K562 (cell line): ENCODE data around the gene PRICKLE4. TPM values are rescaled to one million over a fixed set of nuclear protein-coding genes. Genes with fewer than 3 reads are reported as not detected.

Experiments
- DMBX1 ChIP-seq: fragments of 250-450 bp; sonication (Bioruptor Pico); IDR thresholded peaks from 2 replicates; pipeline ENCODE4 v1.8.0; 2022; ENCODE audit warnings: inconsistent platforms, mild to moderate bottlenecking, moderate library complexity, borderline replicate concordance
- ESRRB ChIP-seq: fragments of 250-450 bp; sonication (Bioruptor Pico); IDR thresholded peaks from 2 replicates; pipeline ENCODE4 v1.5.0; 2020; ENCODE audit warnings: mild to moderate bottlenecking, moderate library complexity, borderline replicate concordance
- GATAD2A ChIP-seq: fragments of 450-650 bp; IDR thresholded peaks from 2 replicates; pipeline ENCODE4 v1.6.1; 2017
- GATAD2B ChIP-seq: fragments of 450-650 bp; IDR thresholded peaks from 2 replicates; pipeline ENCODE4 v1.6.1; 2017; ENCODE audit warnings: mild to moderate bottlenecking, borderline replicate concordance
- MAFF ChIP-seq: IDR thresholded peaks from 2 replicates; pipeline ENCODE4 v1.6.1; 2012; ENCODE audit warnings: low read length, improper control_type of control experiment
- NFIX ChIP-seq: fragments of 250-450 bp; sonication (Bioruptor Pico); IDR thresholded peaks from 2 replicates; pipeline ENCODE4 v1.4.0; 2020; ENCODE audit warnings: low read depth, mild to moderate bottlenecking, moderate library complexity
- POLR2AphosphoS5 ChIP-seq: IDR thresholded peaks from 2 replicates; pipeline ENCODE4 v1.6.1; 2011; ENCODE audit warnings: mild to moderate bottlenecking, low read depth, low read length, moderate library complexity; ENCODE audit not compliant: control insufficient read depth, insufficient read depth
- POLR2G ChIP-seq: fragments of 200-400 bp; formaldehyde crosslinking; IDR thresholded peaks from 2 replicates; pipeline ENCODE4 v1.6.1; 2017; ENCODE audit warnings: low read depth, mild to moderate bottlenecking, antibody characterized with exemption, low read length, moderate library complexity
- PPARD ChIP-seq: fragments of 250-450 bp; sonication (Bioruptor Pico); IDR thresholded peaks from 2 replicates; pipeline ENCODE4 v1.8.0; 2022; ENCODE audit warnings: inconsistent platforms, mild to moderate bottlenecking, moderate library complexity
- RB1 ChIP-seq: fragments of 450-650 bp; IDR thresholded peaks from 2 replicates; pipeline ENCODE4 v1.6.1; 2017; ENCODE audit warnings: low read depth, mild to moderate bottlenecking
- RFX7 ChIP-seq: fragments of 250-450 bp; sonication (Bioruptor Pico); IDR thresholded peaks from 2 replicates; pipeline ENCODE4 v1.5.1; 2021; ENCODE audit warnings: mild to moderate bottlenecking
- RNF219 ChIP-seq: fragments of 250-450 bp; sonication (Bioruptor Pico); IDR thresholded peaks from 2 replicates; pipeline ENCODE4 v1.5.0; 2022; ENCODE audit warnings: mild to moderate bottlenecking
- SAFB2 ChIP-seq: fragments of 200-400 bp; formaldehyde crosslinking; IDR thresholded peaks from 2 replicates; pipeline ENCODE4 v1.6.1; 2018; ENCODE audit warnings: borderline replicate concordance, low read length, low read depth, moderate library complexity; ENCODE audit not compliant: severe bottlenecking
- TGIF2 ChIP-seq: sonication (generic); formaldehyde crosslinking; IDR thresholded peaks from 2 replicates; pipeline ENCODE4 v1.8.1; 2022; ENCODE audit warnings: mild to moderate bottlenecking, missing genetic modification reagents, moderate library complexity
- YBX1 ChIP-seq: fragments of 450-650 bp; IDR thresholded peaks from 2 replicates; pipeline ENCODE4 v1.7.1; 2016; ENCODE audit warnings: mild to moderate bottlenecking
- YY1 ChIP-seq, 3 experiments: IDR thresholded peaks; 2 replicates each; pipeline ENCODE4 v1.6.1; 2011; ENCODE audit warnings: low read length in 2 of 3, mild to moderate bottlenecking in 2 of 3, moderate library complexity in 2 of 3, borderline replicate concordance in 1 of 3, control low read depth in 1 of 3, low read depth in 1 of 3; ENCODE audit not compliant: insufficient read depth in 3 of 3, insufficient replicate concordance in 2 of 3, control insufficient read depth in 1 of 3, insufficient read length in 1 of 3; ENCODE audit errors: extremely low read depth in 1 of 3
- ZBTB17 ChIP-seq: fragments of 450-650 bp; formaldehyde crosslinking; IDR thresholded peaks from 2 replicates; pipeline ENCODE4 v1.4.0; 2020; ENCODE audit warnings: mild to moderate bottlenecking
- ZNF124 ChIP-seq: sonication (generic); formaldehyde crosslinking; IDR thresholded peaks from 2 replicates; pipeline ENCODE4 v1.8.1; 2022; ENCODE audit warnings: missing genetic modification reagents
- ZSCAN32 ChIP-seq: fragments of 450-650 bp; formaldehyde crosslinking; IDR thresholded peaks from 2 replicates; pipeline ENCODE4 v1.4.0; 2020; ENCODE audit warnings: mild to moderate bottlenecking, moderate library complexity
- polyA plus RNA-seq, 8 experiments: library from polyadenylated mRNA; depleted of rRNA in 4 of 8; stranded (reverse) in 5 of 8; unstranded in 3 of 8; fragments of >200 nt; fragmentation: Nextera tagmentation in 2 of 8; fragmentation: Illumina TruSeq in 1 of 8; extraction: Ambion mirVana in 2 of 8; extraction: Trizol in 1 of 8; gene quantifications; 2 replicates each; pipeline versions ENCODE4 v1.2.1 to v1.2.3, GENCODE V29; 2011 to 2014; ENCODE audit warnings: inconsistent platforms in 1 of 8, missing spikeins in 1 of 8
- total RNA-seq, 7 experiments: library from RNA; depleted of rRNA in 6 of 7; stranded (reverse); fragments of >200 nt in 6 of 7; fragmentation: Illumina TruSeq in 2 of 7; extraction: Trizol in 2 of 7; gene quantifications; 2 replicates each; pipeline versions ENCODE4 v1.2.1 to v1.2.3, GENCODE V29; 2011 to 2021; ENCODE audit warnings: low replicate concordance in 1 of 7
- TF ChIP-seq, protein P1 (sequence below): fragments of 450-650 bp; IDR thresholded peaks from 2 replicates; pipeline ENCODE4 v1.6.1; 2018; ENCODE audit not compliant: partially characterized antibody
- TF ChIP-seq, protein P2 (sequence below): fragments of 450-650 bp; conservative IDR thresholded peaks from 2 replicates; pipeline ENCODE4 v1.6.1; 2016; ENCODE audit warnings: missing genetic modification characterization, low read depth, mild to moderate bottlenecking, missing compliant biosample characterization, moderate library complexity

Gene PRICKLE4
- total and polyA plus RNA-seq, 9 of the 15 experiments (the other 6 are each of a cell fraction or from before 2014, with no cell fraction given) = 0.20 to 0.32 (median 0.27) TPM; not detected in 6

- TF ChIP-seq POLR2AphosphoS5 = peak; percentile 24; the same call in 1 of the 2 replicates
- TF ChIP-seq, protein P1, sequence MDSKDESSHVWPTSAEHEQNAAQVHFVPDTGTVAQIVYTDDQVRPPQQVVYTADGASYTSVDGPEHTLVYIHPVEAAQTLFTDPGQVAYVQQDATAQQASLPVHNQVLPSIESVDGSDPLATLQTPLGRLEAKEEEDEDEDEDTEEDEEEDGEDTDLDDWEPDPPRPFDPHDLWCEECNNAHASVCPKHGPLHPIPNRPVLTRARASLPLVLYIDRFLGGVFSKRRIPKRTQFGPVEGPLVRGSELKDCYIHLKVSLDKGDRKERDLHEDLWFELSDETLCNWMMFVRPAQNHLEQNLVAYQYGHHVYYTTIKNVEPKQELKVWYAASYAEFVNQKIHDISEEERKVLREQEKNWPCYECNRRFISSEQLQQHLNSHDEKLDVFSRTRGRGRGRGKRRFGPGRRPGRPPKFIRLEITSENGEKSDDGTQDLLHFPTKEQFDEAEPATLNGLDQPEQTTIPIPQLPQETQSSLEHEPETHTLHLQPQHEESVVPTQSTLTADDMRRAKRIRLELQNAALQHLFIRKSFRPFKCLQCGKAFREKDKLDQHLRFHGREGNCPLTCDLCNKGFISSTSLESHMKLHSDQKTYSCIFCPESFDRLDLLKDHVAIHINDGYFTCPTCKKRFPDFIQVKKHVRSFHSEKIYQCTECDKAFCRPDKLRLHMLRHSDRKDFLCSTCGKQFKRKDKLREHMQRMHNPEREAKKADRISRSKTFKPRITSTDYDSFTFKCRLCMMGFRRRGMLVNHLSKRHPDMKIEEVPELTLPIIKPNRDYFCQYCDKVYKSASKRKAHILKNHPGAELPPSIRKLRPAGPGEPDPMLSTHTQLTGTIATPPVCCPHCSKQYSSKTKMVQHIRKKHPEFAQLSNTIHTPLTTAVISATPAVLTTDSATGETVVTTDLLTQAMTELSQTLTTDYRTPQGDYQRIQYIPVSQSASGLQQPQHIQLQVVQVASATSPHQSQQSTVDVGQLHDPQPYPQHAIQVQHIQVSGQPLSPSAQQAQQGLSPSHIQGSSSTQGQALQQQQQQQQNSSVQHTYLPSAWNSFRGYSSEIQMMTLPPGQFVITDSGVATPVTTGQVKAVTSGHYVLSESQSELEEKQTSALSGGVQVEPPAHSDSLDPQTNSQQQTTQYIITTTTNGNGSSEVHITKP = peak; percentile 64
- TF ChIP-seq RB1 = peak; percentile 97
- TF ChIP-seq DMBX1 (CRISPR knock-in tag) = no peak
- peak; percentile 15; the same call in 1 of the 2 replicates for TF ChIP-seq ZBTB17
- TF ChIP-seq PPARD (CRISPR knock-in tag) = no peak
- no peak for TF ChIP-seq NFIX
- TF ChIP-seq SAFB2 = no peak
- TF ChIP-seq POLR2G = peak; percentile 70
- no peak for TF ChIP-seq MAFF
- no peak for TF ChIP-seq ZSCAN32 (CRISPR knock-in tag)
- 0 out of 2 replicates have a peak, but pooled peaks have one; percentile 68 for TF ChIP-seq ESRRB (CRISPR knock-in tag)
- no peak for TF ChIP-seq GATAD2A
- peak in 2 of 3 experiments; percentile 24 to 58 for TF ChIP-seq YY1 (IDR thresholded peaks at IDR 0.05; ENCODE audit: borderline replicate concordance in 1 of 3, control insufficient read depth in 1 of 3, extremely low read depth in 1 of 3, insufficient read depth in 3 of 3, insufficient read length in 1 of 3, insufficient replicate concordance in 2 of 3, low read depth in 1 of 3, low read length in 2 of 3)
- no peak for TF ChIP-seq YBX1
- TF ChIP-seq RFX7 (CRISPR knock-in tag) = no peak
- peak; percentile 90 for TF ChIP-seq GATAD2B
- no peak for TF ChIP-seq TGIF2 (CRISPR knock-in tag)
- TF ChIP-seq, protein P2, sequence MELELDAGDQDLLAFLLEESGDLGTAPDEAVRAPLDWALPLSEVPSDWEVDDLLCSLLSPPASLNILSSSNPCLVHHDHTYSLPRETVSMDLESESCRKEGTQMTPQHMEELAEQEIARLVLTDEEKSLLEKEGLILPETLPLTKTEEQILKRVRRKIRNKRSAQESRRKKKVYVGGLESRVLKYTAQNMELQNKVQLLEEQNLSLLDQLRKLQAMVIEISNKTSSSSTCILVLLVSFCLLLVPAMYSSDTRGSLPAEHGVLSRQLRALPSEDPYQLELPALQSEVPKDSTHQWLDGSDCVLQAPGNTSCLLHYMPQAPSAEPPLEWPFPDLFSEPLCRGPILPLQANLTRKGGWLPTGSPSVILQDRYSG (tag) = no peak
- no peak for TF ChIP-seq ZNF124
- no peak for TF ChIP-seq RNF219 (CRISPR knock-in tag)
These were observed 6.1 kb downstream of the PRICKLE4 start (continued) for GRCh38 chr6:41786451-41787218.
